ENCODE measurements around the gene B3GNT2. TPM values are rescaled to one million over a fixed set of nuclear protein-coding genes. Genes with fewer than 3 reads are reported as not detected.
"Not testable (repeated sequence)": the region's sequence is repeated elsewhere in the genome, so short reads cannot be mapped to it uniquely, and the experiment has no call there.

Gene B3GNT2
- total RNA-seq, 1 donor from 2014 or later = 32.8 TPM

DNA sequence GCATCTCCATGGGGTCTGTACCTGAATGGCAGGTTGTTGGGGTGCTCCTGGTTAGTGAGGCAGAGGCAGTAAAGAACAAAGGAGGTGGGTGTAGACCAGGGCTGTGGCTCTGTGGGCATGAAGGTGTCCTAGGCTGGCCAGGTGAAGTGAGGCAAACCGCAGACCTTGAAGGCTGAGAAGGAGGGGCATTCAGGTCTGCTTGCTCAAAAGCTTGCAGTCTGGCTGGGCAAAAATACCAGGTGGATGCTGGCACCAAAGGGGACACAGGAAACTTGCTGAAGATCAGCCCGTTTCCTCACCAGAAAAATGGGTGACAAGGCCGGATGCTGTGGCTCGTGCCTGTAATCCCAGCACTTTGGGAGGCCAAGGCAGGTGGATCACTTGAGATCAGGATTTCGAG lies 6.7 kb upstream of the B3GNT2 start:
- Mint-ChIP-seq H3K4me1 (ENCODE audit: low read depth) (peaks cover 6% of the 10 kb centered on the region), H3K27ac (no peak overlapping the region), H3K27me3 (ENCODE audit: insufficient read depth) (peaks cover 2% of the 10 kb centered on the region)

DNA sequence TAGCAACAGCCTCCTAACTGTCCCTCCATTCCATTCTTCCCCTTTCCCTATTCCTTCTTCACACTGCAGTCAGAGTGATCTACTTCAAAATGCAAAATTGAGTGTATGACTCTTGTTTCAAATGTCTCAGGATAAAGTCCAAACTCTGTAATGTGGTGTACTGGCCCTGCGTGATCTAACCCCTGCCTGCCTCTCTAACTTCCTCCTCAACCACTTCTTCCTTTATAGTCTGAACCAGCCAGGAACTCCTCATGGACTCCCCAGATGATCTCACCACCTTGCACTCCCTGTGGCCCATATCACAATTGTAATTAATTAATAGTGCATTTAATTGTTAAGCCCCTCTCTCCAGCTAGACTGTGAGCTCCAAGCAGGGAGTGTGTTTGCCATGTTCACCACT lies 3.1 kb upstream of the B3GNT2 start:
- Mint-ChIP-seq H3K36me3 (ENCODE audit: low read depth) (no peaks in the 10 kb centered on the region), H3K27me3 (ENCODE audit: insufficient read depth) (peaks cover 2% of the 10 kb centered on the region), H3K27ac (no peak overlapping the region), H3K4me3 (no peak overlapping the region), H3K9me3 (no peaks in the 10 kb centered on the region), H3K4me1 (ENCODE audit: low read depth) (peaks cover 8% of the 10 kb centered on the region)
- intact Hi-C loops (cut with micrococcal nuclease) = no loop called here
- DNase-seq (ENCODE audit: low spot score) = no peak

More for the DNA sequence above, 6.7 kb upstream of the B3GNT2 start:
- Mint-ChIP-seq H3K4me3 (no peak overlapping the region), H3K9me3 (peaks cover 3% of the 10 kb centered on the region), H3K36me3 (ENCODE audit: low read depth) (no peaks in the 10 kb centered on the region)
- intact Hi-C loops (cut with micrococcal nuclease) = no loop called here
- DNase-seq (ENCODE audit: low spot score) = no peak

DNA sequence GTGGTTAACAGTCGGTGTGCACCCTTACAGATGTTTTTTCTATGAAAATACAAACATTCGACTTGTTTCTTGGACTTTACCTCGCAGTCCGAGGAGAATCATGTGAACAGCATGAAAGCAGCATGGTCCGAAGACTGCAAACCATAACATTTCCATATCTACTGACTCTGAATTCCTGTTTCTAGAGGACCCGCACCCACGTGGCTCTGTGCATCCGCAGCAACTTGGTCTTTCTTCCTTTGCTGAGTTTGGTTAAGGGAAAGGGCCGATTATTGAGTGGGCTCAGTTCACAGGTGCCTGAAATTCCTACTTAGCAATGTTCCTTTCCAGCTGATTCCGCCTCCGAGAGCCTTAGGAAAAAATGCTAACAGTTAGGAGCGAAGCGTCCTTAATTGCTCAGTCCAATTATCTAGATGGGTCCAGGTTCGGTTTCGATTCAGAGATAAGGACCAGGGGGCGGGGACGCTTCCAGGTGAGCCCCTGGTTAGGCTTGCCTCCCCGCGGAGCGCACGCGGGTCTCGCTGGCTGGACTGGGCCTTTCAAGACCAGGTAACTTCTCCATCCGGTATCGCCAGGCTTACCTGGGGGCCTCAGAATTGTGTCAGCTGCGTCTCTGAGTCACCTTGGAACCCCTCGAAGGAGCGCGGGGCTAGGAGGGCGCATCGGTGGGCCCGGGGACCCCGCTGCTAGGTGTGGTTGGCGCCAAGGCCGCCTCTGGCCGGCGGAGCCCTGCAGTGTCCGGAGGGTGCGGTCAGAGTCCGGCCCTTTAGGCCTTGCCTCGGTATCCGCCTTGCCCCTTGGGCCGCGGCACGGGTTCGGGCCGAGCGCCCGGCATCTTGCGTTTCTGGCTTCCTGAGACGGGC lies 1.1 kb upstream of the B3GNT2 start:
- H3K27me3 Mint-ChIP-seq (ENCODE audit: insufficient read depth) = no peaks in the 10 kb centered on the region
- peak overlapping the region; percentile 74 for H3K4me3 Mint-ChIP-seq
- peaks cover 27% of the 10 kb centered on the region for H3K4me1 Mint-ChIP-seq (ENCODE audit: low read depth)
- no peak for DNase-seq (ENCODE audit: low spot score)
- intact Hi-C loops (cut with micrococcal nuclease) = loop anchor here (1.0 to 5.0 kb wide), 6 partner anchors 287 to 1437 kb away; partner anchors contain the start of genes CCT4, COMMD1, FAM161A and PAPOLG
- peaks cover 7% of the 10 kb centered on the region for H3K36me3 Mint-ChIP-seq (ENCODE audit: low read depth)
- H3K9me3 Mint-ChIP-seq = no peaks in the 10 kb centered on the region
- no peak overlapping the region for H3K27ac Mint-ChIP-seq

DNA sequence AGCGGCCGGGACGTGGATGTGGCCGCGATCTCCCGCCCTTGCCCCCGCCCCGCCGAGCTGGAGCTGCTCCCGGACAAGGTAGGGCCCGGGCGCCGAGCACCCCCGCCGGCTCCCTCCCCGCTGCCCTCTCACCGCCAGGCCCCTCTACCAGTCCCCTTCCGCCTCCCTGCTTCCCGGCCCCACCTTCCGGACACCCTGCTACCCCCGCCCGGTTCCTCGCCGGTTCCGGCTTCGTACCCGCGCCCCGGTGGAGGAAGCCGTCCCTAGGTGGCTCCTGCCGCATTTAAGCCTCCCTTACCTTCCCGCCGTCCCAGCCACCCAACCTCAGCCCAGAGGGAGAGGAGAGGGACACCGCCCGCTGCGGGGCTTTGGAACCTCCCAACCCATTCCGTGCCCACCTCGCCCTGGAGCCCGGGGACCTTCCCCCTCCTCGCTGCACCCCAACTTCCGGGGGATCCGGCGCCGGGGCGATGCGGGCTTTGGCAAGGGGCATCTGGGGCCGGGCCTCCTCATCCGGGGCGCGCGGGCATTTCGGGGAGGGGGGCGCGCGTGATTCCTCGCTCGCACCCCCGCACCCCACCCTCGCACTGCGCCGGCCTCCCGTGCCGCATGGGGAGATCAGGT lies 475 bp downstream of the B3GNT2 start:
- peak overlapping the region; percentile 89 for H3K27ac Mint-ChIP-seq
- peaks cover 7% of the 10 kb centered on the region for H3K36me3 Mint-ChIP-seq (ENCODE audit: low read depth)
- H3K9me3 Mint-ChIP-seq = no peaks in the 10 kb centered on the region
- peaks cover 43% of the 10 kb centered on the region for H3K4me1 Mint-ChIP-seq (ENCODE audit: low read depth)
- peak overlapping the region; percentile 87 for H3K4me3 Mint-ChIP-seq
- intact Hi-C loops (cut with micrococcal nuclease) = loop anchor here (1.0 to 5.0 kb wide), 6 partner anchors 289 to 1439 kb away; partner anchors contain the start of genes COMMD1, EHBP1, FAM161A and PAPOLG
- peak; percentile 53 for DNase-seq (ENCODE audit: low spot score)
- no peaks in the 10 kb centered on the region for H3K27me3 Mint-ChIP-seq (ENCODE audit: insufficient read depth)

DNA sequence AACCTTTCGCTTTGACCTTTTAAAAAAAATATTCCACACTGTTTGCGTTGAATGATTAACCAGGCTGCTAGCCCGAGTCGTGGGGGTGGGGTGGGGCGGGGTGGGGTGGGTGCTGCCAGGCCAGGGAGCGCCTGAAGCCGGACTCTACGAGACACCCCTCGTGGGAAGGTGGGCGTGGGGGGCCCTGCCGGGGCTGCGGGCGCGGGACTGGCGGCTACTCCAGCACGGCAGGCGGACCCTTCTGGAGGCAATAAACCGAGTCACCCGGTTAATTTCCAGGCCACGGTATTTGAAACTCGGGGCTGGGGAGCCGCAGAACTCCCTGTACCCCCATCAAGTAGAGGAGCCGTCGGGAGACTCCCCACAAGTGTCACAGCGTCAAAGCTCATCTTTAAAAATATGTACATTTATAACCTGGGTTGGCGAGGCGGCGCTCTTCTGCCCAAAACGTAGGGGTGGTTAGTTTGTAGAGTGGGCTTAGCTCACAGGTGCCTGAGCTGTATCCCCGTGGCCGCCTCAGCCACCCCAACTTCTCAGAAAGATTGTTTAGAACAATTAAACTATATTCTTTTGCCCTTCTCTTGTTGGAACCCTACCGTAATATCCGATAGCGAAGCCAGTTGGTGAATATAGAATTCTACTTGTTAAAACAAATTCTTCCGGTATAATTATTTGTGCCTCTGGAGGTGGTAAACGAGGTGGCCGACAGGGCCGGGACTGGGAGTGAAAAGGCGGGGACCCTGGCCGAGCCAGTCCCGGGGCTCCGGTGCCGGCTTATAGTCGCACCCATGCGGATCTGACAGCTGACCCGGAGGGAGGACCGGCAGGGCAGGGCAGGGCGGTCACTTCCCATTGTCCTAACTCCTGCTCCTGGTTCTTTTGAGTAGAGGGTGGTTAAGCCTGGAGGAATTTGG lies 1.4 kb downstream of the B3GNT2 start:
- intact Hi-C loops (cut with micrococcal nuclease) = loop anchor here (1.0 to 5.0 kb wide), 7 partner anchors 108 to 1440 kb away; partner anchors contain the start of genes COMMD1, FAM161A, PAPOLG and REL
- Mint-ChIP-seq H3K27ac (peak overlapping the region; percentile 66), H3K36me3 (ENCODE audit: low read depth) (peaks cover 11% of the 10 kb centered on the region), H3K27me3 (ENCODE audit: insufficient read depth) (no peaks in the 10 kb centered on the region), H3K4me1 (ENCODE audit: low read depth) (peaks cover 52% of the 10 kb centered on the region), H3K4me3 (peak overlapping the region; percentile 87), H3K9me3 (no peaks in the 10 kb centered on the region)
- peak; percentile 19 for DNase-seq (ENCODE audit: low spot score)

DNA sequence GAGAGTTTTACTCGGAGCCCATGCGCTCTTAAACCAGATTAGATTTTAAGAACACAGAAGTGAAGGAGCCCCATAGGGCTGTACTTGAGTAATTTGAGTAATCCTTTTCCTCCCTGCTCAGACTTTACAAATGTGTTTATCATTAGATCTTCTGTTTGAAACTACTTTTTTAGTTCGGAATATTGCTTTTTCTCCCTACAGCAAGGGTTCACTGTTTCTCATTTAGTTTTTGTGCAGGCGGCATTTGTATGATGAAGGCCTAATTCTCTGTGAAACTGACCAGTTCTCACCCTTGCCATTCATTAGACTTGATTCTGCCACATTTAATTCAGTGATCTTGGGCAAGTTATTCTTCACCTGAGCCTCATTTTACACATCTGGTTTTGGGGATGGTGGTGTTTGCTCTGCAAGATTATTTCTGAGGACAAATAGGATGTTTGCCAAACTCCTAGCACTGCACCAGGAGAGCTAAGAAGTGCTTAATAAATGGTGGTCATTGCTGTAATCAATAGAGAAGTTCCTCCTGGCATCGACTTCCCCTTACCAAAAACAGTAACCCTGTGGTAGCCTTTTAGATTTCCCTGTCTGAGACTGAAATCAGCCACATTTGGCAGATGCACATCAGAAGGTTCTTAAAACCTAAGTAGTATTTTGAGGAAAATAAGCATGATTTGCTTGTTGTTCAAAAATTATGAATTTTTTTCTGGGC lies 2.2 kb downstream of the B3GNT2 start:
- Mint-ChIP-seq H3K36me3 (ENCODE audit: low read depth) (peaks cover 16% of the 10 kb centered on the region), H3K4me3 (peak overlapping the region; percentile 87), H3K4me1 (ENCODE audit: low read depth) (peaks cover 55% of the 10 kb centered on the region), H3K27me3 (ENCODE audit: insufficient read depth) (no peaks in the 10 kb centered on the region), H3K9me3 (no peaks in the 10 kb centered on the region), H3K27ac (peak overlapping the region; percentile 66)
- DNase-seq (ENCODE audit: low spot score) = no peak
- intact Hi-C loops (cut with micrococcal nuclease) = loop anchor here (1.0 to 5.0 kb wide), 8 partner anchors 107 to 1441 kb away; partner anchors contain the start of genes COMMD1, FAM161A, PAPOLG and REL

DNA sequence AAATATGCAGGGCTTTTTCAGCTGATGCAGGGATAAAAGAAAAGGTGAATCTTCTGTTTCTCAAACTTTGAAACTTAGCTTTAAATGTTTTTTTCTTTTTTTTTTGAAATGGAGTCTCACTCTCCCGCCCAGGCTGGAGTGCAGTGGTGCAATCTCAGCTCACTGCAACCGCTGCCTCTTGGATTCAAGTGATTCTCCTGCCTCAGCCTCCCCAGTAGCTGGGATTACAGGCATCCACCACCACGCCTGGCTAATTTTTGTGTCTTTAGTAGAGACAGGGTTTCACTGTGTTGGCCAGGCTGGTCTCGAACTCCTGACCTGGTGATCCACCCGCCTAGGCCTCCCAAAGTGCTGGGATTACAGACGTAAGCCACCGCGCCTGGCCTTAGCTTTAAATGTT lies 2.9 kb downstream of the B3GNT2 start:
- Mint-ChIP-seq H3K4me1 (ENCODE audit: low read depth) (peaks cover 61% of the 10 kb centered on the region), H3K36me3 (ENCODE audit: low read depth) (peaks cover 19% of the 10 kb centered on the region), H3K27ac (peak overlapping the region; percentile 66), H3K4me3 (peak overlapping the region; percentile 87)
- intact Hi-C loops (cut with micrococcal nuclease) = loop anchor here (2.0 to 5.0 kb wide), 6 partner anchors 292 to 1442 kb away; partner anchors contain the start of genes COMMD1, FAM161A, PAPOLG and REL
- not testable (repeated sequence) for H3K27me3 Mint-ChIP-seq (ENCODE audit: insufficient read depth); DNase-seq (ENCODE audit: low spot score); H3K9me3 Mint-ChIP-seq

DNA sequence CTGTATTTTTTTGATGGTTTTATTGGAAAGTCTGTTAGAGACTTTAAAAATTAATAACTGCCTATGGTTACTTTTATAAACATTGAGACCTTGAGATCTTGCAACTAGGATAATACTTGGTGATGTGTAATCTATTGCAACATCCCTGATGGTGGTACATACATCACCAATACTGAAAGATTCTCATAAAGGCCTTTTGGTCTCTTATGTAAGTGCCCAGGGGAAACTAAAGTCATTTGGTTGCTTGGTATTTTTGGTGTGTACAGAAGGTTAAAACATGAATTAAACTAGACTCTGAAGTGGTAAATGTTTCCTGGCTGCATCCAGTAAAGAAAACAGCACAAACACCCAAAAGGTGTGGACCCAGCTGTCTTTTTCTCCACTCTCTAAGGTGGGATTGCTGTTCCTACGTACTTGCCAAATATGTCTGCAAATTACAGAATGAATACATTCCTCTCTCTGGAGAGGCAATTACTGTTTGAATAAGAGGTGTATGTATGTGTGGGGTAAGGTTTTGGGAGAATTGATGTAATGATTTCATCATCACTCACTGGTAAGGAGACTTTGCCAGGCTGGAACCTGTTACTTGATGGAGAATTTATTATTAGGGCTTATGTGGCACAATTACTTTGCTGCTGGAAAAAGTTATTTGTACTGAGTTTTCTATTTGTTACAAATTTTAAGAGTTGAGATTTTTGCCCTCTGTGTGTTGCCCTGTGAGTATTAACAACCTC lies 3.6 kb downstream of the B3GNT2 start:
- Mint-ChIP-seq H3K36me3 (ENCODE audit: low read depth) (peaks cover 19% of the 10 kb centered on the region), H3K4me3 (peak overlapping the region; percentile 87), H3K9me3 (no peaks in the 10 kb centered on the region), H3K4me1 (ENCODE audit: low read depth) (peaks cover 62% of the 10 kb centered on the region), H3K27ac (peak overlapping the region; percentile 96), H3K27me3 (ENCODE audit: insufficient read depth) (no peaks in the 10 kb centered on the region)
- no peak for DNase-seq (ENCODE audit: low spot score)
- intact Hi-C loops (cut with micrococcal nuclease) = loop anchor here (1.0 to 5.0 kb wide), 9 partner anchors 107 to 1442 kb away; partner anchors contain the start of genes COMMD1, FAM161A, PAPOLG and PEX13

DNA sequence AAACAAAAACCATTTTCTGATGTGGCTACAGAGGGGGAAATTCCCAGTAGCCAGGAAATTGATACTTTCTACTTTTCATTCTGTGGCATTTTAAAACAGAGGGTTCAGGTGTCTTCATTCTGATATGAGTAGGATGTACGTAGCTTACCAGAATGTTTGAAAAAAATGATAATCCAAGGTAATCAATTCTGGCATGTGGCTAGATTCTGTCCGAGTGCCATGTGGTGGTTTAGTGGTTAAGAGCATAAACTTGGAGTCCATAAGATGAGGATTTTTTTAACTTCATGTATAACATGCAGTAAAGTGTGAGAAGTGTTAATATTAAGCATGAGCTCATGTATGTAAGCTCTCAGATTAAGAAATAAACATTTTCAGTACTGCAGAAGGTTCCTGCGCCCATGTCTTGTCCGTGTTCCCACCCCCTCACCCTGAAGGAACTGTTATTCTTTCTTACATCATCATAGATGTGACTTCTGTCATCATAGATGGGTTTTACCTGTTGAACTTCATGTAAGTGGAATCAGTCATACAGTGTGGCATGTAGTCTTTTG lies 4.5 kb downstream of the B3GNT2 start:
- no peak for DNase-seq (ENCODE audit: low spot score)
- H3K27me3 Mint-ChIP-seq (ENCODE audit: insufficient read depth) = no peaks in the 10 kb centered on the region
- peaks cover 19% of the 10 kb centered on the region for H3K36me3 Mint-ChIP-seq (ENCODE audit: low read depth)
- H3K4me3 Mint-ChIP-seq = peak overlapping the region; percentile 87
- H3K4me1 Mint-ChIP-seq (ENCODE audit: low read depth) = peaks cover 68% of the 10 kb centered on the region
- H3K27ac Mint-ChIP-seq = peak overlapping the region; percentile 96
- intact Hi-C loops (cut with micrococcal nuclease) = loop anchor here (1.0 to 5.0 kb wide), 3 partner anchors 106 to 1183 kb away; partner anchors contain the start of genes PEX13 and PUS10
- H3K9me3 Mint-ChIP-seq = no peaks in the 10 kb centered on the region

DNA sequence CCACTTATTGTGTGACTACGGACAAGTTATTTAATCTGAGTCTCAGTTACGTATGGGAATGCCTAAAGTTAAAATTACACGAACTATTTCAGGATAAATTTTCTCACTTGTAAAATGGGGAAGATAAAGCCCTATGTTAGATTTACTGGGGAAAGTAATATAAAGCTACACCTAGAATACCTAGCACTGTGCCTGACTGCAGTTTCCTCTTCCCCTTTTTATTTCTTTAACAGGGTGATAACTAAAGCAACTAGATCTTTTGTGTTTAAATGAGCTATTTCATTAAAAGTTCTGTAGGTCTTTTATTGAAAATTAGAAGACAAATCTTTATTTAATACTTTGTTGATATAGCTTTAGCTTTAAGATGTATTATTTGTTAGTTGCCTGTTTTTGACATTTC lies 5.0 kb downstream of the B3GNT2 start:
- Mint-ChIP-seq H3K4me1 (ENCODE audit: low read depth) (peaks cover 71% of the 10 kb centered on the region), H3K27me3 (ENCODE audit: insufficient read depth) (no peaks in the 10 kb centered on the region), H3K9me3 (no peaks in the 10 kb centered on the region), H3K36me3 (ENCODE audit: low read depth) (peaks cover 19% of the 10 kb centered on the region), H3K4me3 (peak overlapping the region; percentile 87), H3K27ac (peak overlapping the region; percentile 96)
- no peak for DNase-seq (ENCODE audit: low spot score)
- intact Hi-C loops (cut with micrococcal nuclease) = loop anchor here (1.0 to 5.0 kb wide), 3 partner anchors 105 to 1184 kb away; partner anchors contain the start of genes PEX13 and PUS10

DNA sequence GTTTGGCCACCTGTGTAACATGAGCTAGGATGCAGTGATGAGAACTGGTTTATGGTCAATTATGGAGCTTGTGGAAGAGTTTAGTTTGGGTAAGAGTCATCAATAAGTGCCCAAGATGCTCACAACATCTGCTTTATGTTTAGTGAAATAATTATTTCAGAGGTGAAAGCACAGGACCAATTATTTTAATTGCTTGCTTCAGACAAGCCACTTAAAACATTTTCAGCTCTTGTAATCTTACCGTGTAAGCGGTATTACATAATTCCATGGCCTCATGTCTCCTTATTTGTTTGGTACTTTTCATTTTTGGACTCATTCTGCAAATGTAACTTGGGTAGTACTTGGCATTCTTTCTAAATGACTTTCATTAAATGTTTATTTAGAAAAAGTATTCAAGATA lies 5.4 kb downstream of the B3GNT2 start:
- H3K27me3 Mint-ChIP-seq (ENCODE audit: insufficient read depth) = no peaks in the 10 kb centered on the region
- peaks cover 71% of the 10 kb centered on the region for H3K4me1 Mint-ChIP-seq (ENCODE audit: low read depth)
- intact Hi-C loops (cut with micrococcal nuclease) = loop anchor here (5.0 kb wide), 1 partner anchor 1184 kb away; the partner anchor contains the start of genes PEX13 and PUS10
- no peak for DNase-seq (ENCODE audit: low spot score)
- H3K27ac Mint-ChIP-seq = peak overlapping the region; percentile 96
- H3K36me3 Mint-ChIP-seq (ENCODE audit: low read depth) = peaks cover 19% of the 10 kb centered on the region
- H3K9me3 Mint-ChIP-seq = no peaks in the 10 kb centered on the region
- peak overlapping the region; percentile 87 for H3K4me3 Mint-ChIP-seq
